ENCODE results near the gene TASP1. TPM values are rescaled to one million over a fixed set of nuclear protein-coding genes. Genes with fewer than 3 reads are reported as not detected.

Gene TASP1
- total RNA-seq, 6 experiments from 2014 or later = 2.5 to 6.1 (median 4.3) TPM

DNA sequence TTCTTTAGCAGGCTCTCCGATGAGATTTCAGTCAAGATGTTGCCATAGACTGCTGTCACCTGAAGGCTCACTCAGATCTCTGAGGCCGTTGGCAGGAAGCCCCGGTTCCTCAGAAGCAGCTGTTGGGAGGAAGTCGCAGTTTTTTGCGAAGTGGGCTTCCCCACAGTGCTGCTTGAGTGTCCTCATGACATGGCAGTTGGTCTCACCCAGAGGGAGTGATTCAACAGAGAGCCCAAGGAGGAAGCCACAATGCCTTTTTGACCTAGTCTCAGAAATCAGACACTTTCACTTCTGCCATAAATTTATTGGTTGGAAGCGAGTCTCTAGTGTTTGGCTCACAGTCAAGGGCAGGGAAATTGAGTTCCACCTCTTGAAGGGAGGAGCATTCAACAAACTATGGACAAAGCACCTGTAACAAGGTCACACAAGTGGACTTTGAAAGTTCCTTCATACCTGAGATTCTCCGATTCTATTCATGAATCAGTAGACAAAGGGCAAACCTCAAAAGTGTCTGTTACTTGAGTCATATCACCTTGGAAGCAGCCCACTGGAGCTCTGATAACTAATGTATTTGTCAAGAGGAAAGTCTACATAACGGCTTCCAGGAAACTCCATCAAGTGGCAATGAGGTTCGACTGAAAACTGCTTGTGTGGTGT, 208.3 kb downstream of the TASP1 start:
- H3K4me3 ChIP-seq = no peak overlapping the region
- peak in 1 of 4 donors; percentile 25 for ATAC-seq
- H3K27ac ChIP-seq = no peak overlapping the region
- TF ChIP-seq, protein P1, sequence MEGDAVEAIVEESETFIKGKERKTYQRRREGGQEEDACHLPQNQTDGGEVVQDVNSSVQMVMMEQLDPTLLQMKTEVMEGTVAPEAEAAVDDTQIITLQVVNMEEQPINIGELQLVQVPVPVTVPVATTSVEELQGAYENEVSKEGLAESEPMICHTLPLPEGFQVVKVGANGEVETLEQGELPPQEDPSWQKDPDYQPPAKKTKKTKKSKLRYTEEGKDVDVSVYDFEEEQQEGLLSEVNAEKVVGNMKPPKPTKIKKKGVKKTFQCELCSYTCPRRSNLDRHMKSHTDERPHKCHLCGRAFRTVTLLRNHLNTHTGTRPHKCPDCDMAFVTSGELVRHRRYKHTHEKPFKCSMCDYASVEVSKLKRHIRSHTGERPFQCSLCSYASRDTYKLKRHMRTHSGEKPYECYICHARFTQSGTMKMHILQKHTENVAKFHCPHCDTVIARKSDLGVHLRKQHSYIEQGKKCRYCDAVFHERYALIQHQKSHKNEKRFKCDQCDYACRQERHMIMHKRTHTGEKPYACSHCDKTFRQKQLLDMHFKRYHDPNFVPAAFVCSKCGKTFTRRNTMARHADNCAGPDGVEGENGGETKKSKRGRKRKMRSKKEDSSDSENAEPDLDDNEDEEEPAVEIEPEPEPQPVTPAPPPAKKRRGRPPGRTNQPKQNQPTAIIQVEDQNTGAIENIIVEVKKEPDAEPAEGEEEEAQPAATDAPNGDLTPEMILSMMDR (IDR thresholded peaks at IDR 0.05) = no peak
- no peak for TF ChIP-seq POLR2A (IDR thresholded peaks at IDR 0.05)
- no peaks in the 10 kb centered on the region for H3K27me3 ChIP-seq
- intact Hi-C loops (cut with DNase I) = no loop called here
- no peaks in the 10 kb centered on the region for H3K36me3 ChIP-seq
- no peak for DNase-seq
- H3K9me3 ChIP-seq = no peaks in the 10 kb centered on the region
- 57% methylated on average over 5 of the region's 9 CpGs for WGBS (ENCODE audit: insufficient coverage, low coverage, low lambda C conversion rate, missing lambda C conversion rate)
- H3K4me1 ChIP-seq = peaks cover 0 to 4% (median 0%) of the 10 kb centered on the region in 4 donors

DNA sequence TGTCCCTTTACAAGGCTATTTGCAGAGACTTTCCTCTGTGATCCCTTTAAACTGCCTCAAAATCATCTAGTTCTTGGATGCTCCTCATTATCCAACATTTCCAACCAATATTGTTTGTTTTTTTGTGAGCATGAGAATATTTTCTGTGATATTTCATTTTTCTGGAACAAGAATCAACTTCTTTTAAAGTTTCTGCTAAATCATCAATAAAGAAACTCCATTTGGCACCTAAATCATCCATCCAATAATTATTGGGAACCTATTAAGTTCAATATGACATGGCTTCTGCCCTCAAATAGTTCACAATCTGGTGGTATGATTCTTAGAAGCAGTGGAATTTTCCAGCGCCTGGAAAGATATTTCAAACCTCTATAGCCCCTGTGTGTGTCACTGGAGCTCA, 210.0 kb downstream of the TASP1 start:
- no peak overlapping the region for H3K4me3 ChIP-seq

DNA sequence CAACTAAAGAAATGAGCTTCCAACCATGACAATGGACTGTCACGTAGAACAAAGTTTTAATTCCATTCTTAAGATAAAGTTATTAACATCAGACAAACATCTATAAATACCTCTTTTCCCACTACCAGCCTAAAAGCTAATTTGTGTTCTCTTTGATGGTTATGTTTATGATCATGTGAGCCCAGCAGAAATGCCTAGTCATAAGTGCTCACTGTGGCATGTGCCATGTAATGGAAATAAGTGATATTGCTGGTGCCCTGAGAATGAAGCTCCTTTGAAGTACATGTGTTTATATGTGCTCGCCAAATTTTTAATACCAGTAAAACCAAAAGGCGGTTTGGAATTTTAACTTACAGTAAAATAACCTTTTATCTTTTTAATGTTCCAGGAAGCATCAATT, 211.9 kb downstream of the TASP1 start:
- Histone ChIP-seq H3K36me3 (no peaks in the 10 kb centered on the region), H3K4me1 (peaks cover 0 to 25% (median 9%) of the 10 kb centered on the region in 4 donors), H3K27ac (no peak overlapping the region), H3K27me3 (no peaks in the 10 kb centered on the region), H3K4me3 (no peak overlapping the region), H3K9me3 (no peaks in the 10 kb centered on the region)
- 85% methylated on average over 3 of the region's 3 CpGs for WGBS (ENCODE audit: insufficient coverage, low coverage, low lambda C conversion rate, missing lambda C conversion rate)
- no peak for ATAC-seq
- no peak for TF ChIP-seq POLR2A (IDR thresholded peaks at IDR 0.05)
- TF ChIP-seq, protein P1 (IDR thresholded peaks at IDR 0.05) = no peak
- no peak for DNase-seq
- intact Hi-C loops (cut with DNase I) = no loop called here

More for the DNA sequence above, 210.0 kb downstream of the TASP1 start:
- WGBS (ENCODE audit: insufficient coverage, low coverage, low lambda C conversion rate, missing lambda C conversion rate) = 100% methylated on average over 1 of the region's 1 CpG
- ATAC-seq (no peak), DNase-seq (no peak)
- Histone ChIP-seq H3K27ac (no peak overlapping the region), H3K4me1 (peaks cover 0 to 15% (median 5%) of the 10 kb centered on the region in 4 donors), H3K36me3 (no peaks in the 10 kb centered on the region), H3K27me3 (no peaks in the 10 kb centered on the region), H3K9me3 (no peaks in the 10 kb centered on the region)
- intact Hi-C loops (cut with DNase I) = no loop called here
- TF ChIP-seq, protein P1 (IDR thresholded peaks at IDR 0.05) = no peak

DNA sequence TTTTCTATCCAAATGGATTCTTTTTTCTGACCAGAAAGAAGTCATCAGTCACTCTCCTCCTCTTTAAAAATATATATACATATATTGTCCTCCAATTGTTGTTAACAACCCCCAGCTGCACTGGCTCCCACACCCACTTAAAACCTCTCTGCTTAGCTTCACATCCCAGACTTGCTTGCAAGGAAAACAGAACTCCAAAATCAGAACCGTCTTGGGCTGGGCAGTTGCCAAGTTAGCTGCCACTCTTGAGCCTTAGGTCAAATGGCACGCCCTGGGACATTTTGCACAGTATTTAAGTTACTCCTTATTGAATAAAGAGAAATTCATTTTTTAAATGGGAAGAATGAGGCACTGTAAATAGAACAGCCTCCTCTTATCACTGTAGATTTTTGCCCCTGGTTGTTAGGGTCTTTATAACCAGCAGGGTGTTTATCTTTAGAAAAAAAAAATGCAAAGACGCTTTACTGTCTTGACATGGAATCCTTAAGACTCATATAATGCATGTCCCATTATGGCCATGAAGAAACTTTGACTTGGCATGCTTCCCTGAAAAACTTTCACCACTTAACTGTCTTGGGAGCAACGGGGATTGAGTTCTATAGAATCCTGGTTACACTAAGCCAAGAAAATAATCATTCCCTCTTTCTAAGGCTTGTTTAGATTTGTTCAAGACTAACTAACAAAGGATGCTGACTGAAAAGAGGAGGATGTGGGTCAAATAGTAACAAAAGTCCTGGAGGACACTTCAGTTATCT, 213.2 kb downstream of the TASP1 start:
- ATAC-seq = no peak
- TF ChIP-seq POLR2A (IDR thresholded peaks at IDR 0.05) = no peak
- TF ChIP-seq, protein P1 (IDR thresholded peaks at IDR 0.05) = no peak
- Histone ChIP-seq H3K36me3 (no peaks in the 10 kb centered on the region), H3K4me3 (no peak overlapping the region), H3K9me3 (no peaks in the 10 kb centered on the region), H3K4me1 (peaks cover 0 to 25% (median 9%) of the 10 kb centered on the region in 4 donors), H3K27me3 (no peaks in the 10 kb centered on the region), H3K27ac (no peak overlapping the region)
- WGBS (ENCODE audit: insufficient coverage, low coverage, low lambda C conversion rate, missing lambda C conversion rate) = 41% methylated on average over 4 of the region's 4 CpGs
- no peak for DNase-seq
- intact Hi-C loops (cut with DNase I) = no loop called here
